ENCODE results near the gene NDUFA3. TPM values are rescaled to one million over a fixed set of nuclear protein-coding genes. Genes with fewer than 3 reads are reported as not detected.
"Not testable (repeated sequence)": the region's sequence is repeated elsewhere in the genome, so short reads cannot be mapped to it uniquely, and the experiment has no call there.

The NDUFA3 gene
- total RNA-seq (2014; rRNA removed; shearing (Covaris generic)) = 38.8 and 45.2 TPM in 2 replicates

- peak; percentile 99 for DNase-seq (ENCODE audit: low spot score)
These were observed at the start of gene NDUFA3 for GRCh38 chr19:54102421-54103169. Gene NDUFA3 (plus strand): TSS chr19:54102855. CDS start chr19:54102879, 24 bp downstream.

- DNase-seq (ENCODE audit: low spot score) = no peak
These were observed 40.0 kb upstream of the NDUFA3 start for GRCh38 chr19:54062643-54063042.

DNA sequence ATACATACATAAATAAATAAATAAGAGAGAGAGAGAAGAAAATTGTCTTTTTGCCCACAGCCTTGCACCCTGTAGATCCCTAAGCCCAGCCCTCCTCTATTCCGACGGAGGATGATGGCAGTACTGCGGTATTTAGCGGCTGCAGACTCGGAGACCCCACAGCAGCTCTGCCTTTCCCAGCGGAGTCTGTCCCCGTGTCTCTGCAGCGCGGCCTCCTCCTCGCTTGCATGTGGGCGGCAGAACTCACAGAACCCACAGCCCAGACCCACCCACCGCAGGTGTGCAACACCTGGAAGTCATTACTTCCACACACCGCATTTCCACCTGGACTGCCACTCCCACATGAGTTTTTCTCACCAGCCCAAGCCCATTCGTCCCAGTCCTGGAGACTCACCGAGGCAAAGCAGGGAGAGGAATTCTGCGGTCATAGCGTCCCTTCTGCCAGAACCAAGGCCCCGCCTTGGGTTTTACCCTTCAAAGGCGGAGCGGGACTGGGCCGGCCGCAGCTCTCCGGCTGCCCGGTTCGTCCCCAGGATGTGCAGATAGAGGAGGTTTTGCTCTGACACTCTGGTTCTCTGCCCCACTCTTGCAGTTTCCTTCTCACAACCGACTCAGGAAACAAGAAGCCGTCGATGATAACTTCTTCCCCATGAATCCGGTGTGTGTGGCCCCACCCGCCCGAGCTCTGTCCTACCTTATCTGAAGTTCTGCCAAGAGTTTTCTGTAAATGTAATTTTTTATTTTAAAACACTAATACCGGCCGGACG lies 39.1 kb upstream of the NDUFA3 start, which contains the start of gene VSTM1:
Gene VSTM1 (minus strand): TSS at position 548 of the 767 bp plus-strand sequence. CDS start 120 bp downstream, at position 428.
- DNase-seq (ENCODE audit: low spot score) = no peak

- no peak for DNase-seq (ENCODE audit: low spot score)
These were observed 33.2 kb upstream of the NDUFA3 start for GRCh38 chr19:54069470-54069869.

- no peak for DNase-seq (ENCODE audit: low spot score)
These were observed 28.8 kb upstream of the NDUFA3 start for GRCh38 chr19:54073829-54074228.

DNA sequence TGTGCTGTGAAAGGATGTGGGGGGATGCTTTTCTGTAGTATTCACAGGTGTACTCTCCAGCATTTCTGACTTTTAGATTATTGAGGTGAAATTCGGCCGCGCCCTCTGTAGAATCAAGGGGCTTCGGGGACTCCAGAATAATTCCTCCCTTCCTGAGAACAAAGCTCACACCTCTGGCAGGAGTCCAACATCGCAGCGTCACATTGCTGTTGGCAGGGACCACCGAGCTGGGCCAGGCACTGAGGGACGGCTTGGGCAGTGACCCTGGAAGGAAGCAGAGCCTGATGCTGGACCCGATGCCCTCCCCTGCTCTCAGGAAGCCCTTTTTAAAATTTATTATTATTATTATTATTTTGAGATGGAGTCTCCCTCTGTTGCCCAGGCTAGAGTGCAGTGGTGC lies 27.8 kb upstream of the NDUFA3 start:
- DNase-seq (ENCODE audit: low spot score) = no peak

DNA sequence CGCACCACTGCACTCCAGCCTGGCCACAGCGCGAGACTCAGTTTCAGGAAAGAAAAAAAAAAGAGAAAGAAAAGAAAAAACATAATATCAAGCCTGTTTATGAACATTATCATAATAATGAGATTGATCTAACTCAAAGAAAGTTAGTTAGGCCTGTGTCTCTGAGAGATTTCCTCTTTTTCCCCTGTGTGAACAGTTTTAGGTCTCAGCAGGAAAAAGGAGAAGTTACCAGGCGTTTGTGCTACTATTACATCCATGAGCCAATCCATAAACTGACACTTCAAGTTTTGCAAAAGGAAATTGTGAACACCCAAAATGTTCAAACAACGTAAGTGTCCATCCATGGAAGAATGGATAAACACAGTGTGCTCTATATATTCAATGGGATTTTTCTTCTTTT lies 25.3 kb upstream of the NDUFA3 start:
- DNase-seq (ENCODE audit: low spot score) = no peak

DNA sequence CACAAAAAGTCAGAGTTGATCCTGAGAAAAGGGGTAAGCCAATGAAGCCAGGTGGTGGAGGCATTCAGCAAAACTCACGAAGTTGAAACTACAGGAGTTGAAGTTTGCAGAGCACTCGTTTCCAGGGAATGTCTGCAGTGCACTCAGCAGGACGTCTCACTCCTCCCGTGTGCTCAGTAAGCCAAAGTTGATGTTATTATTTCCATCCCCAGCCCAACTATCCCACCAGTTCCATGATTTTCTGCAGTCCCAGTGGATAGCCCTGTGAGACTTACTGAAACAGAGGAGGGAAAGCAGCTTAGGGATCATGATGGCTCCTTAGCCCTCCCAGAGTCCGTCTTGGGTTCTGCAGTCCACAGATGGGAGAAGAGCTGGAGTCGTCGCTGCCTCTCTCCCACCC lies 21.6 kb upstream of the NDUFA3 start, which contains the start of gene TARM1:
Gene TARM1 (minus strand): TSS at position 334 of the 400 bp plus-strand sequence. CDS start 25 bp downstream, at position 309.
- no peak for DNase-seq (ENCODE audit: low spot score)

- no peak for DNase-seq (ENCODE audit: low spot score)
These were observed 18.2 kb upstream of the NDUFA3 start for GRCh38 chr19:54084410-54084809.

- no peak for DNase-seq (ENCODE audit: low spot score)
These were observed 8.1 kb upstream of the NDUFA3 start for GRCh38 chr19:54094426-54095000.

DNA sequence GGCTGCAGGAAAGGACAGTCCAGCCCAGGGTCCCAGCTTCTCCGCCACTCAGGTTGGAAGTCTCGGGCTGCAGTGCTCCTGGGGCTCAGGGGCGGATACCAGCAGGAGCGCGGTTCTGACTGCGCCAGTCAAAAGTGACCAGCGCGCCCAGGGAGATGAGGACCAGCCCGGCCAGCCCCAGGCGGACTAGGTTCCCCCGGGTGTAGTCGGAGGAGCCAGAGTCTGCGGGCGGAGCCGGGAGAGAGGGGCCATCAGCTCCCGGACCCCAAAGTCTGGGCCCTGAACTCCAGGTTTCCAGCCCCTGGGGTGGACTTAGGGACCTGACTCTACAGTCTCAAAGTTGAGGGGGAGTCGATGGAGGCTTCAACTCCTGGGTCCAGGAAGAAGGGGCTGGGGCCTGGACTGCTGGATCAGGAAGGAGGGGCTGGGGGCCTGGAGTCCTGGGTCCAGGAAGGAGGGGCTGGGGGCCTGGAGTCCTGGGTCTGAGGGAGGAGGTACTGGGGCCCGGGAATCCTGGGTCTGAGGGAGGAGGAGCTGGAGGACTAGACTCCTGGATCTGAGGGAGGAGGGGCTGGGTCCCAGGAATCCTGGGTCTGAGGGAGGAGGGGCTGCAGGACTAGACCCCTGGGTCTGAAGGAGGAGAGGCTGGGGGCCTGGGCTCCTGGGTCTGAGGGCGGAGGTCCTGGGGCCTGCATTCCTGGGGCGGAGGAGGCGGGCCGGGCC lies 7.4 kb upstream of the NDUFA3 start:
- no peak for DNase-seq (ENCODE audit: low spot score)

- DNase-seq (ENCODE audit: low spot score) = not testable (repeated sequence)
These were observed 6.6 kb upstream of the NDUFA3 start for GRCh38 chr19:54095859-54096616.

GRCh38 chr19:54096617-54097106 lies 6.0 kb upstream of the NDUFA3 start:
- no peak for DNase-seq (ENCODE audit: low spot score)

DNA sequence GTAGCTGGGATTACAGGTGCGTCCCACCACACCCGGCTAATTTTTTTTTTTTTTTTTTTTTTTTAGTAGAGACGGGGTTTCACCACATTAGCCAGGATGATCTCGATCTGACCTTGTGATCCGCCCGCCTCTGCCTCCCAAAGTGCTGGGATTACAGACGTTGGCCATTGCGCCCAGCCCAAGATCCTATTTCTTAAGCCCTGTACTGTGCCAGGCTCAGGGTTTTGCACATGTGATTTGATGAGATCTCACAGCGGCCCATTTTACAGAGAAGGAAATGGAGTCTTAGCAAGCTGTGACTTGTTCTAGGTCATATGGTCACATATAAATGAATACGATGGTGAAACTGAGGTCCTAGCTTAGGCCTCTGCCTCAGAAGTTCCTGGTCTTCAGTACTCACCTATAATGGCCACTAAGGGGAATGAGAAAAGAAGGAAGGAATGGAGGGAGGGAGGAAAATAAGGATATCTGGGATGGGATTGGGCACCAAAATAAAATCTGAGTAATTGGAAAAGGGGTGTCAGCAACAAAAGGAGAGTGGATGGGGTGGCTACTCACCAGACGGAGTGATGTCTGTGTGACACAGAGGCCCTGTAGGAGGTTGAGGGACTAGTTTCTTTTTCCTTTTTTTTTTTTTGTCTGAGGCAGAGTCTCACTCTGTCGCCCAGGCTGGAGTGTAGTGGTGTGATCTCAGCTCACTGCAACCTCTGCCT lies 3.3 kb upstream of the NDUFA3 start:
- no peak for DNase-seq (ENCODE audit: low spot score)

DNA sequence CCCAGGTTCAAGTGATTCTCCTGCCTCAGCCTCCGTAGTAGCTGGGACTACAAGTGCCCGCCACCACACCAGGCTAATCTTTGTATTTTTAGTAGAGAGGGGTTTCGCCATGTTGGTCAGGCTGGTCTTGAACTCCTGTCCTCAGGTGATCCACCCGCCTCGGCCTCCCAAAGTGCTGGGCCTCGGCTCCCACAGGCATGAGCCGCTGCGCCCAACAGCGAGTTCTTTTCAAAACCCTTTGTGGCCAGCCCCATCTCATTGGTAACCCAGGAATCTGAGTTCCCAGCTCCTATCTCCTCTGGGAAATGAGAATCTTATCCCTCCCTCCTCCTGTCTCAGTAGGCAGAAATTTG lies 2.8 kb upstream of the NDUFA3 start:
- not testable (repeated sequence) for DNase-seq (ENCODE audit: low spot score)

- DNase-seq (ENCODE audit: low spot score) = no peak
These were observed 2.1 kb upstream of the NDUFA3 start, which contains the start of gene OSCAR for GRCh38 chr19:54100561-54100960. Gene OSCAR (minus strand): TSS chr19:54100803. CDS start chr19:54100792, 11 bp downstream.

GRCh38 chr19:54104998-54105715 lies 2.5 kb downstream of the NDUFA3 start:
- no peak for DNase-seq (ENCODE audit: low spot score)

DNA sequence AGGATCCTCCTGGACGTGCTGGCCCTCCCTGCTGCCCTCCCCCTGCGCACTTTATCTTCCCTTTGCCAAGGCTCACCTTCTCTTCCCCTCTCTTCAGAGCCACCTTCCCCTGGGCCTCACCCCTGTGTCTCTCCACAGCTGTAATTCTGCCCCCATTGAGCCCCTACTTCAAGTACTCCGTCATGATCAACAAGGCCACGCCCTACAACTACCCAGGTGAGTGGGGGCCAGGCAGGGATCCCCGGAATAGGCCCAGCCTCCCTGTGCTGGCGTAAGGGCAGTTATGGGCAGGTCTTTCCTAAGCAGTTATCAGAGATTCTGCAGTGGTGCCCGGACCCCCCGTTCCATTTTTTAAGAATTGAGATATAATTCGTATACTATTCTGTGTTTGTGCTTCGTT lies 3.1 kb downstream of the NDUFA3 start:
- DNase-seq (ENCODE audit: low spot score) = no peak

- DNase-seq (ENCODE audit: low spot score) = no peak
These were observed 4.1 kb downstream of the NDUFA3 start for GRCh38 chr19:54106716-54107115.
